IgD-negative memory B cell (primary cell): ENCODE data around the gene LAMTOR5. TPM values are rescaled to one million over a fixed set of nuclear protein-coding genes. Genes with fewer than 3 reads are reported as not detected.
"Not testable (repeated sequence)": the region's sequence is repeated elsewhere in the genome, so short reads cannot be mapped to it uniquely, and the experiment has no call there.

ENCODE experiments used
- H3K27ac Mint-ChIP-seq, 3 donors: one replicate each; pipeline ENCODE4 v1.8.0; 2020 to 2022; ENCODE audit warnings: mild to moderate bottlenecking in 3 of 3, mixed read lengths in 3 of 3, moderate library complexity in 1 of 3
- H3K27me3 Mint-ChIP-seq: one replicate; pipeline ENCODE4 v1.8.0; 2021; ENCODE audit warnings: mixed read lengths
- H3K36me3 Mint-ChIP-seq: one replicate; pipeline ENCODE4 v1.8.0; 2020; ENCODE audit warnings: mild to moderate bottlenecking, mixed read lengths
- H3K4me1 Mint-ChIP-seq, 3 donors: one replicate each; pipeline ENCODE4 v1.8.0; 2020 to 2022; ENCODE audit warnings: mixed read lengths in 3 of 3, mild to moderate bottlenecking in 1 of 3
- H3K4me3 Mint-ChIP-seq, 4 donors: one replicate each; pipeline ENCODE4 v1.8.0; 2020 to 2022; ENCODE audit warnings: mild to moderate bottlenecking in 4 of 4, mixed read lengths in 4 of 4, moderate library complexity in 3 of 4
- H3K9me3 Mint-ChIP-seq, 3 donors: one replicate each; pipeline ENCODE4 v1.8.0; 2020 to 2021; ENCODE audit warnings: mixed read lengths in 3 of 3, mild to moderate bottlenecking in 1 of 3
- polyA plus RNA-seq: library from polyadenylated mRNA; unstranded; fragments of 300-500 nt; fragmentation: Illumina TruSeq; gene quantifications from one replicate; pipeline ENCODE4 v1.2.3, GENCODE V29; 2021

The LAMTOR5 gene
- polyA plus RNA-seq, 1 donor from 2014 or later = 366 TPM

- Mint-ChIP-seq H3K27ac (peak overlapping the region in 2 of 3 donors; percentile 28 to 42), H3K4me1 (peaks cover 4 to 14% (median 12%) of the 10 kb centered on the region in 3 donors)
- not testable (repeated sequence) for H3K27me3 Mint-ChIP-seq, H3K4me3 Mint-ChIP-seq, H3K36me3 Mint-ChIP-seq, H3K9me3 Mint-ChIP-seq
These were observed 5.6 kb upstream of the LAMTOR5 start for GRCh38 chr1:110413045-110413444.

- H3K4me3 Mint-ChIP-seq = peak overlapping the region in 2 of 4 donors; percentile 6 to 86
These were observed 5.1 kb upstream of the LAMTOR5 start for GRCh38 chr1:110412576-110412975.

GRCh38 chr1:110411173-110411735, 3.8 kb upstream of the LAMTOR5 start:
- H3K27ac Mint-ChIP-seq = peak overlapping the region in 1 of 3 donors; percentile 12
- peaks cover 13 to 20% (median 20%) of the 10 kb centered on the region in 3 donors for H3K4me1 Mint-ChIP-seq
- H3K9me3 Mint-ChIP-seq = no peaks in the 10 kb centered on the region
- no peaks in the 10 kb centered on the region for H3K27me3 Mint-ChIP-seq
- H3K36me3 Mint-ChIP-seq = peaks cover 7% of the 10 kb centered on the region
- H3K4me3 Mint-ChIP-seq = peak overlapping the region in 1 of 4 donors; percentile 41

More at GRCh38 chr1:110412576-110412975, 5.1 kb upstream of the LAMTOR5 start:
- Mint-ChIP-seq H3K27ac (peak overlapping the region; percentile 28 to 85 (median 42)), H3K36me3 (peaks cover 4% of the 10 kb centered on the region), H3K4me1 (peaks cover 9 to 18% (median 16%) of the 10 kb centered on the region in 3 donors), H3K27me3 (no peaks in the 10 kb centered on the region), H3K9me3 (no peaks in the 10 kb centered on the region)

DNA sequence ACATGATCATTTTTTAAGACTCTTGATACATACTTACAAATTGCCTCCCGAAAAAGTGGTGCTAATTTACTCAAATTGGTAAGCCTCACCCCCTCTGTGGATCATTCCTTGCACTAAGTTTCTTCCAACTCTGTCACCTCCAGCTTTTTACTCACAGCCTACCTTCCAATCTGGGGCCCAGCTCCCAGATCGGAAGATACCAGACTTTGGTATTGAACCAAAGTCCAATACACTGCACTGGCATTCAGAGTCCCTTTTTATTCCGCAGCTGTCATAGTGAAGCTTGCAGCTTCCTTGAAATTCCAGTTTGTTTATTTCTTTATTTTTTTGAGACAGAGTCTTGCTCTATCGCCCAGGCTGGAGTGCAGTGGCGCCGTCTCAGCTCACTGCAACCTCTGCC, 1.8 kb upstream of the LAMTOR5 start:
- Mint-ChIP-seq H3K9me3 (no peaks in the 10 kb centered on the region), H3K27me3 (no peaks in the 10 kb centered on the region), H3K4me1 (peaks cover 17 to 23% (median 21%) of the 10 kb centered on the region in 3 donors), H3K36me3 (peaks cover 7% of the 10 kb centered on the region), H3K27ac (peak overlapping the region in 1 of 3 donors; percentile 63), H3K4me3 (peak overlapping the region in 3 of 4 donors; percentile 80 to 86 (median 81))

DNA sequence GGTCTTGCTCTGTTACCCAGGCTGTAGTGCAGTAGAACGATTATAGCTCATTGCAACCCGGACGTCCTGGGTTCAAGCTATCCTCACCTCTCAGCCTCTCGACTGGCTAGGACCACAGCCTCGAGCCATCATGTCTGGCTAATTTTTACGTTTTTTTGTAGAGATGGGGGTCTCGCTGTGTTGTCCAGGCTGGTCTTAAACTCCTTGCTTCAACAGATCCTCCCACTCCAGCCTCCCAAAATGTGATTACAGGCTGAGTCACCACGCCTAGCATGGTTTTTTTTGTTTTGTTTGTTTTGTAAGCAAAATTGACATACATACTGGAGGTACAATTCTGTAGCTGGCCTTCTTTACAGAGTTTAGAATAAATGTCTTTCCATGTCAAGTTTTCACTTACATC, 994 bp upstream of the LAMTOR5 start:
- Mint-ChIP-seq H3K4me1 (peaks cover 17 to 23% (median 21%) of the 10 kb centered on the region in 3 donors), H3K27ac (peak overlapping the region; percentile 63 to 100 (median 97)), H3K4me3 (peak overlapping the region; percentile 67 to 100 (median 83)), H3K36me3 (peaks cover 7% of the 10 kb centered on the region), H3K9me3 (no peaks in the 10 kb centered on the region), H3K27me3 (no peaks in the 10 kb centered on the region)

GRCh38 chr1:110406407-110406806, 1.1 kb downstream of the LAMTOR5 start:
- peaks cover 12% of the 10 kb centered on the region for H3K36me3 Mint-ChIP-seq
- H3K4me3 Mint-ChIP-seq = peak overlapping the region; percentile 86 to 100 (median 99)
- H3K27me3 Mint-ChIP-seq, H3K9me3 Mint-ChIP-seq: not testable (repeated sequence)
- peak overlapping the region; percentile 63 to 100 (median 70) for H3K27ac Mint-ChIP-seq
- H3K4me1 Mint-ChIP-seq = peaks cover 12 to 16% (median 15%) of the 10 kb centered on the region in 3 donors

DNA sequence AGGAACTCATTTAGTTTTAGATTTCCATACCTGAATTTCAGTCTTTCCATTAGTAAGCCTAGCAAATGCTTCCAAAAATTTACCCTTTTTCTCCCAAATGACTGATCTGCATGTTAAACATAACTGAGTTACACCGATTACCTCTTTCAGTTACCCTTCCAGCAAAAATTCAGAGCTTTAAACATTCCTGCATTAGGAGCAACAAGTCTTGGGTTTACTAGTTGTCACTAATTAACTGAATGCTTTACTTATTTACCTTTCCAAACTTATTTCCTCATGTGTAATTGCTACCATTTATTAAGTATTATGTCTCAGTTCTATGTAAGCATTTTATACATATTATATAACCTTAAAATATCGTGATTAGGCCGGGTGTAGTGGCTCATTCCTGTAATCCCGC, 3.1 kb downstream of the LAMTOR5 start:
- Mint-ChIP-seq H3K27ac (peak overlapping the region in 1 of 3 donors; percentile 17), H3K36me3 (peaks cover 14% of the 10 kb centered on the region), H3K9me3 (no peaks in the 10 kb centered on the region), H3K4me1 (peaks cover 12 to 16% (median 15%) of the 10 kb centered on the region in 3 donors), H3K4me3 (no peak overlapping the region), H3K27me3 (no peaks in the 10 kb centered on the region)

DNA sequence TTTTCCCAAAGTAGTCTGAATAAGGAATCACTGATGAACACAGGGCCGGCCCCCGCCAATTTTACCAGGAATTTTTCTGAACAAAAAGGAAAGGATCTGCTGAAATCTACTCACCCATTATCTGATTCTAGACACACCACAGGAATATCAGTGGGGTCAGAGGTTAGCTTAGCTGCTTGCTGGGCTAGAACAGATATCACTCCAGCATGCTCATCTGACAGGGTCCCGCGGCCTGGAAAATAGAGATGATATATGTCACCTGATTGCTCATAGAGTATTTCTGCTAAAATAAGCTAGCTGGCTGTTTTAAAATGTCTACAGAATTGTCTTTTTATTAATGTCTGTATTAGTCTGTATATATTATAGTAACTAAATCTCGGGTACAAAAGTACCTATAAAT, 3.7 kb downstream of the LAMTOR5 start:
- H3K27ac Mint-ChIP-seq = peak overlapping the region in 2 of 3 donors; percentile 17 to 43
- H3K4me3 Mint-ChIP-seq = no peak overlapping the region
- H3K36me3 Mint-ChIP-seq = peaks cover 14% of the 10 kb centered on the region
- no peaks in the 10 kb centered on the region for H3K9me3 Mint-ChIP-seq
- peaks cover 12 to 16% (median 15%) of the 10 kb centered on the region in 3 donors for H3K4me1 Mint-ChIP-seq
- no peaks in the 10 kb centered on the region for H3K27me3 Mint-ChIP-seq

DNA sequence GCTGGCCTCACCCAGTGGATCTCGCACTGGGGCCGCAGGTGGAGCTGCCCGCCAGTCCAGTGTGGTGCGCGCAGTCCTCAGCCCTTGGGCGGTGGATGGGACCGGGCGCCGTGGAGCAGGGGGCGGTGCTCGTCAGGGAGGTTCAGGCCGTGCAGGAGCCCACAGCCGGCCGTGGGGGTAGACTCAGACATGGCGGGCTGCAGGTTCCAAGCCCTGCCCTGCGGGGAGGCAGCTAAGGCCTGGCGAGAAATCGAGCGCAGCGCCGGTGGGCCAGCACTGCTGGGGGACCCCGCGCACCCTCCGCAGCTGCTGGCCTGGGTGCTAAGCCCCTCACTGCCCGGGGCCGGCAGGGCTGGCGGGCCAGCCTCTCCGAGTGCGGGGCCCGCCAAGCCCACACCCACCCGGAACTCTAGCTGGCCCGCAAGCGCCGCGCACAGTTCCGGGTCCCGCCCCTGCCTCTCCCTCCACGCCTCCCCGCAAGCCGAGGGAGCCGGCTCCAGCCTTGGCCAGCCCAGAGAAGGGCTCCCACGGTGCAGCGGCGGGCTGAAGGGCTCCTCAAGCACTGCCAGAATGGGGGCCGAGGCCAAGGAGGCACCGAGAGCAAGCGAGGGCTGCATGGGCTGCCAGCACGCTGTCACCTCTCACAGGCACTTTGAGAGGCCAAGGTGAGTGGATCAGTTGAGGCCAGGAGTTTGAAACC, 11.1 kb downstream of the LAMTOR5 start:
- H3K4me3 Mint-ChIP-seq, H3K27me3 Mint-ChIP-seq, H3K9me3 Mint-ChIP-seq, H3K27ac Mint-ChIP-seq, H3K4me1 Mint-ChIP-seq, H3K36me3 Mint-ChIP-seq: not testable (repeated sequence)

- Mint-ChIP-seq H3K4me3 (no peak overlapping the region), H3K4me1 (peaks cover 0 to 1% (median under 1%) of the 10 kb centered on the region in 3 donors), H3K27ac (peak overlapping the region in 2 of 3 donors; percentile 33 to 58), H3K27me3 (no peaks in the 10 kb centered on the region), H3K36me3 (peaks cover 2% of the 10 kb centered on the region), H3K9me3 (no peaks in the 10 kb centered on the region)
These were observed 13.0 kb downstream of the LAMTOR5 start for GRCh38 chr1:110394493-110394820.

DNA sequence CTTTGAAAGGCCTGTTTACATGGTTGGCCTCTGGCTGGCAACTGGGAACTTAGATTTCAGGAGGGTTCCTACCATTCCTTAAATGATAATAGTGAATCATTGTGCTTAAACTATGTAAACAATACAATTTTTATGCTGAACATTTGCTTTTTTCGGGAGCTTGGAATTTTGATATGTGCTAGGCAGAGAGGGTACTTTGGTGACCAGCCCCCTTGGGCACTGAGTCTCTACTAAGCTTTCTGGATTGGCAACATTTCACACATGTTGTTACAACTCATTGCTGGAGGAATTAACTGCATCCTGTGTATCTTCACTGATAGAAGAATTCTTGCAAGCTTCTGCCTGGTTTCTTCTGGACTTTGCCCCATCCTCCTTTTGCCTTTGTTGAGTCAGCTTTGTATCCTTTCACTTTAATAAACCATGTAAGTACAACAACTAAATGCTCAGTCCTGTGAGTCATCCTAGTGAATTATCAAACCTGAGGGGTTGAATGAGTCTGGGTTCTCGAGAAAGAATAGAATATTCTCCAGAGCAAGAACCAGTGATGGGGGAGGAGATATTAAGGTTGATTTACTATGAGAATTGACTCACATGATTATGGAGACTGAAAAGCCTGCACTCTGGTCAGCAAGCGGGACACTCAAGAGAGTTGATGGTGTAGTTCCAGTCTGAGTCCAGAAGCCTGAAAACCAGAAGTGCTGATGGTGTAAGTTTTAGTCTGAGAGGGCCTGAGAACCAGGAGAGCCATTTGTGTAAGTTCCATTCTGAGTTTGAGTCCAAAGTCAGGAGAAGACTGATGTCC, 13.6 kb downstream of the LAMTOR5 start:
- Mint-ChIP-seq H3K9me3 (no peaks in the 10 kb centered on the region), H3K4me3 (no peak overlapping the region), H3K27me3 (no peaks in the 10 kb centered on the region), H3K36me3 (peaks cover 2% of the 10 kb centered on the region), H3K4me1 (peaks cover 0 to 5% (median 3%) of the 10 kb centered on the region in 3 donors), H3K27ac (peak overlapping the region in 2 of 3 donors; percentile 33 to 58)

- Mint-ChIP-seq H3K4me1 (peaks cover 0 to 5% (median 3%) of the 10 kb centered on the region in 3 donors), H3K27ac (no peak overlapping the region), H3K36me3 (peaks cover 2% of the 10 kb centered on the region), H3K4me3 (no peak overlapping the region), H3K9me3 (no peaks in the 10 kb centered on the region), H3K27me3 (no peaks in the 10 kb centered on the region)
These were observed 14.2 kb downstream of the LAMTOR5 start for GRCh38 chr1:110393286-110393685.

DNA sequence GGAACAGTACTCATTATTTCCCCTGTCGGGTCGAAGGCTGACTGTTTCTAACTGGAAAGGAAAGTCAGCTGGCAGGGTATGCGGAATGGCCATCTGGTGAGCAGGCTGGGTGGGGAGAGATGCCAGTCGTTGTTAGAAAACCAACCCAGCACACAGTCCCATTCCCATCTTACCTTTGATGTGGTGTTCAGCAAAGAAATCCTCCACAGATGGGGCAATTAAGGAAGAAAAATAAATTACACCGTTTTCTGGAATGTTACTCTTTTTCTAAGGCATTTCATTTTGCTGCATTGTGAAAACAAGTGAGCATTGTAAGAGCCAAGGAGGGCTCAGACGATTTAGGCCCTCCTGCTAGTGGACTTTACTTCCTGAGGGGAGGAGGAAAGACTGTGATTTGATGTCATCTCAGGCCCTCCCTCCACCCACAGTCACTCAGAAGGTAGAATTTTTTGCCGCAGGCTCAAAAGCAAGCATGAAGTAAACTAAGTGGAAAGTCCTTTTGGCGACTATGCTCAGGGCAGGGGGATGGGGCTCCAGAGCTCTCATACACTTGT, 16.7 kb downstream of the LAMTOR5 start, which contains the start of gene SLC16A4:
Gene SLC16A4, minus strand, starts transcription at position 335 of the 554 bp plus-strand sequence. CDS start 1,703 bp downstream, outside the sequence.
- Mint-ChIP-seq H3K27ac (no peak within 1 kb of the TSS), H3K4me1 (peaks cover 13 to 23% (median 14%) of the 10 kb centered on the region in 3 donors), H3K4me3 (no peak within 1 kb of the TSS)

DNA sequence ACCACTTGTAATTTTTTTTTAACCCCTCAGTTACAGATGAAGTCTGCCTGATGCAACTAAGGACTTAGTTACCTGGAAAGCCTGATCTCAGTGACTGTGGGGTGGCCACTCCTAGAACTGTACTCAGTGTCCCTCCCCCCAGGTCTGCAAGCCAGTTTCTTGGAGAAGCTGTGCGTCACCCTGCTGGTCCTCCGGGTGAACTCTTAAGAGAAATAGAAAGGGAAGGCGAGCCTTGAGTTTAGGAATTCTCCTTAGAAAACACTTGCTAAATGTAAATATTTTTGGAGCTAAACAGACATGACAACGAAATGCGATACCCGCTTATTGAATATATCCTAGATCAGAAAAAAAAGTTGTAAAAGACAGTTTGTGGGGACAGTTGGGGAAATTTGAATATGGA, 17.4 kb downstream of the LAMTOR5 start:
- H3K27me3 Mint-ChIP-seq = no peaks in the 10 kb centered on the region
- peaks cover 19 to 30% (median 20%) of the 10 kb centered on the region in 3 donors for H3K4me1 Mint-ChIP-seq
- H3K9me3 Mint-ChIP-seq = no peaks in the 10 kb centered on the region
- H3K27ac Mint-ChIP-seq = no peak overlapping the region
- no peak overlapping the region for H3K4me3 Mint-ChIP-seq
- no peaks in the 10 kb centered on the region for H3K36me3 Mint-ChIP-seq

More for the DNA sequence above, 16.7 kb downstream of the LAMTOR5 start, which contains the start of gene SLC16A4:
- H3K9me3 Mint-ChIP-seq = no peaks in the 10 kb centered on the region
- peaks cover under 1% of the 10 kb centered on the region for H3K36me3 Mint-ChIP-seq
- no peaks in the 10 kb centered on the region for H3K27me3 Mint-ChIP-seq
